NCI-H2107 (cell line): ENCODE results near the gene HHAT.

Experiments
- DNase-seq: peaks from one replicate; lab custom pipeline; 2025; lab: John Stamatoyannopoulos, UW

HHAT gene

GRCh38 chr1:210723646-210724045 is 394.9 kb downstream of the HHAT start:
- no peak for DNase-seq

GRCh38 chr1:210724768-210725167 is 396.1 kb downstream of the HHAT start:
- DNase-seq, result no peak
